ENCODE results near the gene KLF7. TPM values are rescaled to one million over a fixed set of nuclear protein-coding genes. Genes with fewer than 3 reads are reported as not detected.

Gene KLF7
- total RNA-seq, 1 donor from 2014 or later, result 25.3 TPM

DNA sequence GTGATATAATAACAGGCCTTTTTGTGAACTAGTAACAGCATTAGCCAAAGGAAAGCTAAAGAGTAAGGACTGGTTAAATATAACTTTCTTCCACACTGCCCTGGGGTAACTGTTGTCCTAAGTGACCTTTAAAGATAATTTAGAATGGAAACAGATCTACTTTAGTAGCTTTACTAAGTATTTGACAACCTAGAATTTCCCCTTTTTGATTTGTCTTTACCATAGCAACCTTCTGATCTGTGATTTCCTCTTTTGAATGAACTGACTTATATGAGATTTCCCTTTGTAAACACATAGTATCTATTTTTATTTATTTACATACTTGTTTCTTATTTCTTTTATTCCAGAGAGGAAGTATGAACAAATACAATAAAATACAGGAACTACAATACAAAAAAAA lies 10.5 kb upstream of the KLF7 start:
- ATAC-seq (no peak), DNase-seq (ENCODE audit: missing footprints) (no peak)
- intact Hi-C loops (cut with DNase I), result no loop called here

GRCh38 chr2:207173641-207174040 lies 7.9 kb upstream of the KLF7 start:
- DNase-seq (ENCODE audit: missing footprints) (no peak), ATAC-seq (no peak)
- intact Hi-C loops (cut with DNase I), result no loop called here

GRCh38 chr2:207167099-207167923 lies 1.6 kb upstream of the KLF7 start:
- intact Hi-C loops (cut with DNase I), result loop anchor here (2.0 to 10.0 kb wide), 5 partner anchors 23 to 363 kb away; no protein-coding TSS in a partner anchor
- ATAC-seq, result no peak
- no peak for DNase-seq (ENCODE audit: missing footprints)

DNA sequence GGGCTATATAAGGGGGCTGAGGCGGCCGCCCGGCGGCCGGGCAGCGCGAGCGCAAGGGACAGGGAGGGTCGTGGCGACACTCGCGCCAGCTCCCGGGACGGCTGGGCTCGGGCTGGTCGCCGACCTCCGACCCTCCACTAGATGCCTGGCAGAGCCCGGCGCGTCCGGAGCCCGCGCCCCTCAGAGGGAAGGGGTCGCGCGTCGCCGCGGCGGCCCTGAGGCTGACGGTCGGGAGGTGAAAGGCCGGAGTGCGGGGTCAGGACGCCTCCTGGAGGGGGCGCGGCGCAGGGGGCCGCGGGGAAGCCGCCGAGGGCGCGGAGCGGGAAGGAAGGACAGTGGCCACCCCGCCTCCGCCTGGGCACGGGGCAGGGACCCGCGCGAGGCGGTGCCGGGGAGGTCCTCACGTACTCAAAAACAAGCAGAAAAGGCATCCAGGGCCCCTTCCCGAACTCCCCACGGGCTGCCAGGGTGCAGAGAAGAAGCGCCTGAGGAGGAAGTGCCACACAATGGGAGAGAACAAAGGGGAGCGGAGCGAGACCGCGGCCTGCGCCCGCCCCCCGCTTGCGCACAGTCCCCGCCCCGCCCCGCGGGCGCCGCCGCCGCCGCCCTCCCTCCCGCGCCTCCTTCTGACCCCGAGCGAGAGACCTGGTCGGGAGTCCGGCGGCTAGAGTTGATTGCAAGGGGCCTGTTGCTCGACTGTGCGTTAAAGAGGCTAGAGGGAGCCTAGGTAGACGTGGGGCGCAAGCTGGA lies 776 bp upstream of the KLF7 start:
- ATAC-seq, result peak; percentile 74
- peak; percentile 89 for DNase-seq (ENCODE audit: missing footprints)
- intact Hi-C loops (cut with DNase I), result loop anchor here (2.0 to 10.0 kb wide), 5 partner anchors 22 to 362 kb away; no protein-coding TSS in a partner anchor

GRCh38 chr2:207166039-207166348 lies 246 bp upstream of the KLF7 start:
- ATAC-seq, result peak; percentile 93
- DNase-seq (ENCODE audit: missing footprints), result peak; percentile 99
- intact Hi-C loops (cut with DNase I), result loop anchor here (2.0 to 10.0 kb wide), 5 partner anchors 21 to 361 kb away; no protein-coding TSS in a partner anchor

- ATAC-seq (peak; percentile 27), DNase-seq (ENCODE audit: missing footprints) (peak; percentile 84)
- intact Hi-C loops (cut with DNase I), result loop anchor here (2.0 to 10.0 kb wide), 5 partner anchors 29 to 359 kb away; no protein-coding TSS in a partner anchor
These were observed 1.5 kb downstream of the KLF7 start for GRCh38 chr2:207164006-207164831.

DNA sequence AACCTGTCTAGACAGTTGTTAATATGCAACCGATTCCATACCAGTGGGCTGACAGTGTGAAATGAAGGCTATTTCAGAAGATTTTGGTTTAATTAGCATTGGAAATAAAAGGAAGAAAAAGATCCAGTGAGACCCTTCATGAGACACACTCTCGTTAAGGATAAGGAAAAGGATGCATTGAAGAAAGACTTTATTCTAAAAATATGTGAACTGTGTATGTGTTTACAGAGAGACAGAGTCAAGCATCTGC lies 2.1 kb downstream of the KLF7 start:
- DNase-seq (ENCODE audit: missing footprints) (no peak), ATAC-seq (no peak)
- intact Hi-C loops (cut with DNase I), result loop anchor here (2.0 to 10.0 kb wide), 5 partner anchors 29 to 359 kb away; no protein-coding TSS in a partner anchor

DNA sequence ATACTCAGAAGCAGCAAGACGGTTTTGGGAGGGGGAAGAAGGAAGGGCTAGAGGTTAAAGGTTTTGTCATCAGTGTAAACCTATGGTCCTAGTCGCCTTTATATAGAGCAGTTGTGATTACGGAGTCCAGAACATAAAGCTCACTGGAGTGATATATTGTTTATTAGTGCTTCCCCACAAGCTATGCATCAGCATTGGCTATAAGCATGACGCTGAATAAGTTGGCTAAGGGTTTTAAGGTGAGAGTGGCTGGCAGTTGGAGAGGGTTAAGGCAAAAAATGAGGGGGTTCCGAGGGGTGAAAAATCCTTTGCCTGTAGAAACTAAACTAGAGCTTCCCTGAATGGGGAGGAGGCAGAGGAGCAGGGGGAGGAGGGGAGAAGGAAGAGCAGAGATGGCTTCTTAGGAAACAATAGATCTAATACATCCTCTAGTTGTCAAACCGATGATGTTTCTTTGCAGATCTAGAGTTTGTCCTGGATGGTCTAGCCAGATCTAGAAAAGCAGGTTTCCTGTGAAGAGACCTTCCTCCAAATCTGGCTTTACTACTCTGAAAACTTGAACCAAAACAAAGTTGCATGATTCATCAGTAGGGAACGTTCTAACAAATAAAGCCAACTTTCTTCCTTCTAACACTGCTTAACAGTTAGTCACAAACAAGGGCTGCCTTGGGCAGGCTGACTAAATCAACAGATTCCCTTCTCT lies 2.5 kb downstream of the KLF7 start:
- intact Hi-C loops (cut with DNase I), result loop anchor here (5.0 to 10.0 kb wide), 2 partner anchors 91 to 358 kb away; no protein-coding TSS in a partner anchor

GRCh38 chr2:207162316-207162715 lies 3.4 kb downstream of the KLF7 start:
- DNase-seq (ENCODE audit: missing footprints), result no peak
- no peak for ATAC-seq
- intact Hi-C loops (cut with DNase I), result loop anchor here (5.0 to 10.0 kb wide), 2 partner anchors 90 to 358 kb away; no protein-coding TSS in a partner anchor

More for the DNA sequence above, 2.5 kb downstream of the KLF7 start:
- no peak for DNase-seq (ENCODE audit: missing footprints)
- ATAC-seq, result peak; percentile 10

DNA sequence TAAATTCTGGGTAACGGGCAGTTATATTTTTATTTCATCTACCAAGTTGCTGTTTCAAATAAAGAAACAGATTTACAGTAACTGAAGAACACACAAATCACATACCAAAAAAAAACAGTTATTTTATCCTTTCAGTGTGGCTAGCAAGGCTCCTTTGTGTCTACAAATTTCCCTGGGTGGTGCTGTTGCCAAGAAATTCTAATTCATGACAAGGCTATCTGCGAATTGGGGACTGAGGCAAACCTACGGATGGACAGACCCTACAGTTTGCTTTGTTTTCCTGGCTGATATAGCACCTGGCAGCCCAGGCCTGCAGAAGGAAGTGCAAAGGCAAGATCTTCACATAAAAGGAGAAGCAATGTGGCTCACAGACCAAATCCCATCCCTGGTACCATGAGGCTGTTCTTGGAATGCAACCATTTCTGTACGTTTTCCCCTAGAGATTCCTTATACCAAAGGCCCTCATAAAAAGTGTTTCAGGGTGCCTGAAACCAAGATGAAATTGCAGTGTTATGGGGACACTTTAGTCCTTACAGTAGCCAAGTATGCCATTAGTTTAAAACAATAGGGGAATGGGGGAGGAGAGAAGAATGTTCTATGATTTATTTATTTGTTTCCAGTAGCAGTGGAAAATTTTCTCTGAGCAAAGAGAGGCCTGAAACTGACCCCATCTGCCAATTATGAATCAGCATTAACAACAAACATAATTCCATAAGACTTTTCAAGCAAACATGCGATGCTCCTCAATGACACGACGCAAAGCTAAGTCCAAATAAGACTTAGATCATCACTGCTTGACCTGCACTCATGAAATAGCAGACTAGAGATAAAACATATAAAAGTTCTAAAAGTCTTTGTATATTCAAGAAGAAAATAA lies 4.3 kb downstream of the KLF7 start:
- ATAC-seq, result no peak
- intact Hi-C loops (cut with DNase I), result loop anchor here (5.0 to 10.0 kb wide), 2 partner anchors 89 to 357 kb away; no protein-coding TSS in a partner anchor

GRCh38 chr2:207160115-207160514 lies 5.6 kb downstream of the KLF7 start:
- intact Hi-C loops (cut with DNase I), result loop anchor here (5.0 to 10.0 kb wide), 2 partner anchors 88 to 355 kb away; no protein-coding TSS in a partner anchor
- no peak for DNase-seq (ENCODE audit: missing footprints)
- ATAC-seq, result no peak

More for the DNA sequence above, 4.3 kb downstream of the KLF7 start:
- DNase-seq (ENCODE audit: missing footprints), result no peak

GRCh38 chr2:207159002-207159401 lies 6.7 kb downstream of the KLF7 start:
- intact Hi-C loops (cut with DNase I), result no loop called here
- ATAC-seq (no peak), DNase-seq (ENCODE audit: missing footprints) (no peak)

- no peak for ATAC-seq
- DNase-seq (ENCODE audit: missing footprints), result no peak
- intact Hi-C loops (cut with DNase I), result no loop called here
These were observed 8.0 kb downstream of the KLF7 start for GRCh38 chr2:207157731-207158130.

GRCh38 chr2:207157162-207157481 lies 8.6 kb downstream of the KLF7 start:
- no peak for DNase-seq (ENCODE audit: missing footprints)
- no peak for ATAC-seq
- intact Hi-C loops (cut with DNase I), result no loop called here

GRCh38 chr2:207156451-207157161 lies 9.1 kb downstream of the KLF7 start:
- DNase-seq (ENCODE audit: missing footprints) (no peak), ATAC-seq (no peak)
- intact Hi-C loops (cut with DNase I), result no loop called here

DNA sequence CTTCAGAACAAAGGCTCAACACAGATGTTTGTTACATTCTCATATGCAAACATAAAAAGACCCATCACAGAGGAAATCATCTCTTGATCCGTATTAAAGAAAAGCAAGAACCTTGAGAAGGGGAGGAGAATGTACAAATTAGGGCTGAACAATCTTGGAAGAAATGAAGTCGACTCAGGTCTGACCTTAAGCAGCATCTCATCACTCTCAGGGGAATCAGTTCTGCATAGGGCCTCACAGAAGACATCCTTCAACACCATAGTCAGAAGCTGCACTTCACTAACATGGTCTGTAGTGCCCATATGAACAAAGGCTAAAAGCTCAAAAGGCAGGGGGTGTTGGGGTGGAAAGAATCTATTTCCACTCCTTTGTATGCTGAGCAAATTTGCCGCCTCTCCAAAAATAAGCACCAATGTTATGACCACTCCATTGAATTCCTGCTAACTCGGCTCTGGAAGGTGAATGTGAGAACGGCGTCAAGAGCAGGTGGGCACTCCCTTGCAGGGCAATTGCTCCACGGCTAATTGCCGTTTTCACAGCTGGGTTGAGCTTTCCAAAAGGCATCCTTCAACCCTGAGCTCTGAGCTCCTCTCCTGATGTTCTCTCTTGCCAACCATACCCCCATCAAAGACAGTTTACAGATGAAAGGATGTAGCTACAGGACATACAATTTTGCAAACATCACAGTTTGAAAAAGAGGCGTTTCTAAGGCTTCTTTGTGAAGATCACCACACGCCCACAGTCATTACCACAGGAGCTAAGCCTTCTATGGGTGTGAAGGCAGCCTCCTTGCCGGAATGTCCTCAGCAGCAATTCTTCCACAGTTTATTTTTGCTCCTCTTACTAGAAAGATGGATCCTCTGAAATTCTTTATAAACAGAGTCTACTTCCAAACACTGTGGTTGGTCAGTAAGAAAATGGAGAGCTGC lies 10.0 kb downstream of the KLF7 start:
- no peak for ATAC-seq
- intact Hi-C loops (cut with DNase I), result no loop called here
- DNase-seq (ENCODE audit: missing footprints), result no peak

Data from Right ventricle myocardium inferior (tissue), 1 donor.